ENCODE results near the gene SORL1-AS1.

Gene SORL1-AS1

DNA sequence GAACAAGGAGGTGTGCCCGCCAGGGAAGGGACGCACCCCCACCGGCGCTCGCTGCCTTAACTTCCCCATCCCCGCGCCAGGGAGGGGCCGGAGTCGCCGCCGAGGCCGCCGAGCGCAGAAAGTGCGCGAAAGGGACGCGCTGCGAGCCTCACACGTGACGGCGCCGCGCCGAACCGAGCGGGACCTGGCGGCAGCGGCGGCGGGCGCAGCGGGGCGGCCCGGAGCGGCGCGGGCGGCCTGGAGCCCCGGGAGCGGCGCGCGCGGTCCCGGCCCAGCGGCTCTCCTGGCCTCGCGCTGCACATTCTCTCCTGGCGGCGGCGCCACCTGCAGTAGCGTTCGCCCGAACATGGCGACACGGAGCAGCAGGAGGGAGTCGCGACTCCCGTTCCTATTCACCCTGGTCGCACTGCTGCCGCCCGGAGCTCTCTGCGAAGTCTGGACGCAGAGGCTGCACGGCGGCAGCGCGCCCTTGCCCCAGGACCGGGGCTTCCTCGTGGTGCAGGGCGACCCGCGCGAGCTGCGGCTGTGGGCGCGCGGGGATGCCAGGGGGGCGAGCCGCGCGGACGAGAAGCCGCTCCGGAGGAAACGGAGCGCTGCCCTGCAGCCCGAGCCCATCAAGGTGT lies 670 bp downstream of the SORL1-AS1 start, which contains the start of gene SORL1:
SORL1 (plus strand) TSS at position 329 of the 623 bp plus-strand sequence; CDS start at position 347, 18 bp downstream.
- H3K4me3 ChIP-seq (ENCODE audit: low read depth, low read length), result peak within 1 kb of the TSS; percentile 64
- TF ChIP-seq, protein P1, sequence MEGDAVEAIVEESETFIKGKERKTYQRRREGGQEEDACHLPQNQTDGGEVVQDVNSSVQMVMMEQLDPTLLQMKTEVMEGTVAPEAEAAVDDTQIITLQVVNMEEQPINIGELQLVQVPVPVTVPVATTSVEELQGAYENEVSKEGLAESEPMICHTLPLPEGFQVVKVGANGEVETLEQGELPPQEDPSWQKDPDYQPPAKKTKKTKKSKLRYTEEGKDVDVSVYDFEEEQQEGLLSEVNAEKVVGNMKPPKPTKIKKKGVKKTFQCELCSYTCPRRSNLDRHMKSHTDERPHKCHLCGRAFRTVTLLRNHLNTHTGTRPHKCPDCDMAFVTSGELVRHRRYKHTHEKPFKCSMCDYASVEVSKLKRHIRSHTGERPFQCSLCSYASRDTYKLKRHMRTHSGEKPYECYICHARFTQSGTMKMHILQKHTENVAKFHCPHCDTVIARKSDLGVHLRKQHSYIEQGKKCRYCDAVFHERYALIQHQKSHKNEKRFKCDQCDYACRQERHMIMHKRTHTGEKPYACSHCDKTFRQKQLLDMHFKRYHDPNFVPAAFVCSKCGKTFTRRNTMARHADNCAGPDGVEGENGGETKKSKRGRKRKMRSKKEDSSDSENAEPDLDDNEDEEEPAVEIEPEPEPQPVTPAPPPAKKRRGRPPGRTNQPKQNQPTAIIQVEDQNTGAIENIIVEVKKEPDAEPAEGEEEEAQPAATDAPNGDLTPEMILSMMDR (IDR thresholded peaks at IDR 0.05; ENCODE audit: insufficient read depth, low read length), result peak; percentile 62
- peak; percentile 22 for DNase-seq (ENCODE audit: low read depth)

DNA sequence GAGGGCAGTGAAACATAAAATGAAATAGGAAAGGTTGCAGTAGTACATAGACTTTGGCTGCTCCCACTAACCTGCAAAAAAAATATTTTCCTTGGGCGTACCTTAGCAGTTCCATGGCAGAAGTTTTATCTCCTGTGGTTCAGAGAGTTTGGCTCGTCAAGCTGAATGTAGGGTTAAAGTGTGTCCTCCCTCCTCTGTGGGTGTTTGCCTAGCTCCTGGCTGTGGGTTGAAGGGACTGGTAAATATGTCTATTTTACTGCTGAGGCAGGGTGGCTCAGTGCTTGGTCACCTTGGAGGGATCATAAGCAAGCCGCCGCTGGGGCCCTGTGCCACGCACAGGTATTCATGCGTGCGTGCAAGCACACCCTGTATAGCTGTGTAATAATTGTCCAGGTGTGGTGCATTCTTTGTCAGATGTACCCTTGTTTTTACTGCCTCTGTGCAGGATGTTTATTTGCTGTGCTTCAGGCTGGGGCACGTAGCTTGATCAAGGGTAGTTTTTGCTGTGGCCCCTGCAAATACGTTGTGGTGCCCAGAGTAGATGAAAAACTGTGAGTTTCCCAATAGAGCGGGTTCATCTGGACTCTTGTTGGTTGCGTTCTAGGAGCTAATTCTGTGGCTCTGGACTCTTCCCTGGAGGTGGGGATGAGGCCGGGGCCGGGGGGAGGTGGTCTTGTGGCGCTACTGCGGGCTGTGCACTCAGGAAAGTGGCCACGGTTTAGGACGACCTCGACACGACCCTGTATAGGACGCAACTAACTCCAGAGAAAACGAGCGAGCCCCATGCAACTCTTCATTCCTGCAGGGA lies 1.4 kb downstream of the SORL1-AS1 start:
- TF ChIP-seq, protein P1 (IDR thresholded peaks at IDR 0.05; ENCODE audit: insufficient read depth, low read length), result no peak
- peak overlapping the region; percentile 61 for H3K4me3 ChIP-seq (ENCODE audit: low read depth, low read length)
- DNase-seq (ENCODE audit: low read depth), result no peak

DNA sequence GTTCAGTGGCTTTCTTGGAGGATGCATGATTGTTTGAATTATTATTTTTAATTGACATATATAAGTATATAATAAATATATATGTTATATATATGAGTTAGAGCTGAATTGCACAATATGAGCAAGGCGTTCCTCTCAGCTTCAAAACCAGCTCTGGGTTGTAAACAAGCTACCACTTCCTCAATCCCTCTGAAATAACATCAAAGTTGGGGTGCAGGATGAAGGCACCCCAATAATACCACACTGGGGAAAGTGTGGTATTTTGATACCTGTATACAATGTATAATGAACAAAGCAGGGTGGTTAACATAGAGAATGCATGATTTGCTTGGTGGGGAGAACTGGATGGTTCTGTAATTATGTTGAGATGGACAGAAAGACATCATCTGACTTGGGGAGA lies 2.4 kb downstream of the SORL1-AS1 start:
- no peak for DNase-seq (ENCODE audit: low read depth)
- TF ChIP-seq, protein P1 (IDR thresholded peaks at IDR 0.05; ENCODE audit: insufficient read depth, low read length), result no peak
- no peak overlapping the region for H3K4me3 ChIP-seq (ENCODE audit: low read depth, low read length)

DNA sequence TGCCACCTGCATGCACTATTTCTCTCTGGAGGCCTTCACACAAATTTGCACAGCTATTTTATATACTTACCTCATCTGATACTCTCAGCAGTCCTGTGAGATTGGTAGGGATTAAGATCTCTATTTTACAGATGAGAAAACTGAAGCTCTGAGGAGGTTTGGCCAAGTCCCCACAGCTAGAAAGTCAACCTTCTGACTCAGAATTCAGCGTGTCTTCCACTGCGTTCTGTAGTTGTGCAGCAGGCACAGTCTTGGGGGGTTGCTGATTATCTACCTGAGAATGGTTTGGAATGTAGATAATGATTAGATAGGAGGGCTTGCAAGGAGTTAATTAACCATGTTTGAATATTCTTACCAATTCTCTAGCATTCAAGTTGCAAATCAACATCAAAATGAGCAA lies 3.1 kb downstream of the SORL1-AS1 start:
- DNase-seq (ENCODE audit: low read depth), result no peak
- H3K4me3 ChIP-seq (ENCODE audit: low read depth, low read length), result no peak overlapping the region
- TF ChIP-seq, protein P1 (IDR thresholded peaks at IDR 0.05; ENCODE audit: insufficient read depth, low read length), result no peak

DNA sequence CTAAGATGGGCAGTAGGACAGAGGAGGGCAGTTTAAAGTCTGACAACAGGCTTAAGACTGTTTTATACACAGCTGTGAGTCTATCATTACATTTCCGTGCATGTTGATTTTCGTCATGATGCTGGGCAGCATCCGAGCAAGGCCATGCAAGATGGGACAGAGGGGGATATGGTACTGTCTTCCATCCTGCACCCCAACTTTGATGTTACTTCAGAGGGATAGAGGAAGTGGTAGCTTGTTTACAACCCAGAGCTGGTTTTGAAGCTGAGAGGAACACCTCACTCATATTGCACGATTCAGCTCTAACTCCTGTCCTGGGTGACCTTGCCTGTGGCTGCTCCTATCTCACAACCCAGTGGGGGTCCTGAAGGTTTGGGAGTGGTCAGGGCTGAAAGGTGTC lies 3.6 kb downstream of the SORL1-AS1 start:
- H3K4me3 ChIP-seq (ENCODE audit: low read depth, low read length), result no peak overlapping the region
- DNase-seq (ENCODE audit: low read depth), result no peak
- TF ChIP-seq, protein P1 (IDR thresholded peaks at IDR 0.05; ENCODE audit: insufficient read depth, low read length), result no peak

DNA sequence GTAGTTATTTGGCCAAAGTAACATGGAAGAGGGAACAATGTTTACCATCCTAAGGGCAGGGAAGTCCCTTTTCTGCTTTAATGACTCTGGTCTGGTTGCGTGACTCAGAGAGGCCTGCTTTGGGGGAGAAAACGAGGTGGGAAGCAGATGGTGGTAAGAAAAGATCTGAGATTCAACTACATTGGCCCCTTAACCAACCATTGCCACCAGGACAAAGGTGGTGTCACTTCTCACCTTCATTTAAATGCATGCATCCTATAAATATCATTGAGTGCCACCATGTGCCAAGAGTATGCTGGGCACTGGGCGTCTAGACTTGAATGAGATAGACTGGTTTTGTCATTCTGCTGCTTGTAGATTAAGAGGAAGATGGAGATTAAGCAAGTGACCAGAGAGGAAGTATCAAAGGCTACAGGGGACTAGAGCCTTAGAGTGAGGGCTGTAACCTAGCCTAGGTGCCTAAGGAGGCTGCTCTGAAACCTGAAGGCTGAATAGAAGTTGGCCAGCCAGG lies 4.3 kb downstream of the SORL1-AS1 start:
- TF ChIP-seq, protein P1 (IDR thresholded peaks at IDR 0.05; ENCODE audit: insufficient read depth, low read length), result no peak
- DNase-seq (ENCODE audit: low read depth), result no peak
- no peak overlapping the region for H3K4me3 ChIP-seq (ENCODE audit: low read depth, low read length)
